ENCODE measurements around the gene SLC30A9. TPM values are rescaled to one million over a fixed set of nuclear protein-coding genes. Genes with fewer than 3 reads are reported as not detected.

Gene SLC30A9
- total RNA-seq, 2 donors from 2014 or later = 43.5 to 63.3 TPM

DNA sequence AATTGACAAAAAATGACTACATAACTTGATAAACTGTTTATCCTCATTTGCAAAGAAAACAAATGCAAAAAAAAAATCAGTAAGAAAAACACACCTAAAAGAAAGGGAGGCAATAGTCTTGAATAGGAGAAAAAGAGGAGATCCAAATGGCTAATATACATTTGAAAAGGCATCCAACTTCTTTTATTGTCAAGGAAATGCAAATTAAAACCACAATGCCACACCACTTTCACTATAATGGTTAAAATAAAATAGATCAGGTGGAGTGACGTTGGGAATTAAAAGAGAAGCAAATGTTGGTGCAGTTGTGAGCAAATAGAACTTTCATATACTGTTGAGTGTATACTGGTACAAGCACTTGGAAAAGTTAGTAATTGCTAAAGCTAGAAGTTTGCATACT is 5.2 kb upstream of the SLC30A9 start:
- H3K9me3 ChIP-seq = no peaks in the 10 kb centered on the region
- 39 to 42% methylated on average over 1 of the region's 1 CpG for WGBS, 2 donors
- TF ChIP-seq, protein P1, sequence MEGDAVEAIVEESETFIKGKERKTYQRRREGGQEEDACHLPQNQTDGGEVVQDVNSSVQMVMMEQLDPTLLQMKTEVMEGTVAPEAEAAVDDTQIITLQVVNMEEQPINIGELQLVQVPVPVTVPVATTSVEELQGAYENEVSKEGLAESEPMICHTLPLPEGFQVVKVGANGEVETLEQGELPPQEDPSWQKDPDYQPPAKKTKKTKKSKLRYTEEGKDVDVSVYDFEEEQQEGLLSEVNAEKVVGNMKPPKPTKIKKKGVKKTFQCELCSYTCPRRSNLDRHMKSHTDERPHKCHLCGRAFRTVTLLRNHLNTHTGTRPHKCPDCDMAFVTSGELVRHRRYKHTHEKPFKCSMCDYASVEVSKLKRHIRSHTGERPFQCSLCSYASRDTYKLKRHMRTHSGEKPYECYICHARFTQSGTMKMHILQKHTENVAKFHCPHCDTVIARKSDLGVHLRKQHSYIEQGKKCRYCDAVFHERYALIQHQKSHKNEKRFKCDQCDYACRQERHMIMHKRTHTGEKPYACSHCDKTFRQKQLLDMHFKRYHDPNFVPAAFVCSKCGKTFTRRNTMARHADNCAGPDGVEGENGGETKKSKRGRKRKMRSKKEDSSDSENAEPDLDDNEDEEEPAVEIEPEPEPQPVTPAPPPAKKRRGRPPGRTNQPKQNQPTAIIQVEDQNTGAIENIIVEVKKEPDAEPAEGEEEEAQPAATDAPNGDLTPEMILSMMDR (IDR thresholded peaks at IDR 0.05) = no peak
- no peak for TF ChIP-seq POLR2A (IDR thresholded peaks at IDR 0.05)
- H3K27ac ChIP-seq = no peak overlapping the region
- ATAC-seq = no peak
- H3K4me3 ChIP-seq = no peak overlapping the region
- intact Hi-C loops (cut with DNase I) = no loop called here
- no peak for DNase-seq
- no peaks in the 10 kb centered on the region for H3K36me3 ChIP-seq (replicated peaks in 1 of 2; ENCODE audit: insufficient read depth in 1 of 2, low read depth in 2 of 2)
- peaks cover 7% of the 10 kb centered on the region for H3K4me1 ChIP-seq
- H3K27me3 ChIP-seq = no peaks in the 10 kb centered on the region

DNA sequence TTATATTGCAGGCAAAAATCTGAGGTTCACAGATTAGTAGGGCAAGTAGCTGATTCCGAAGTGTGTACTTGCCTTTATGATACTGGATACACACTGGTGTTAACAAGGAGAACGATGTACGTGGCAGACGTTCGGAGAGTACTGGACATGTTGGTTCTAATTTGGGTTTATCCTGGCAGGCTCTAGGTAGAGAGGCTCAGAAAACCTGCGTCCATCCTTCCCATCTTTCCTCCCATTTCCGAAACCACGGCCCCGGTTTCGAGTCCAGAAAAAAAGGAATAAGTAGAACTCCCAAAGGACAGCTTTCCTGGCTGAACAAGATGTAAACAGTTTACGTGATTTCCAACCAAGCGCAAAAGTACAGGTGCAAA is 351 bp upstream of the SLC30A9 start:
- H3K27me3 ChIP-seq = no peaks in the 10 kb centered on the region
- TF ChIP-seq, protein P1 (IDR thresholded peaks at IDR 0.05) = no peak
- no peak for TF ChIP-seq POLR2A (IDR thresholded peaks at IDR 0.05)
- H3K4me1 ChIP-seq = peaks cover 21% of the 10 kb centered on the region
- H3K9me3 ChIP-seq = no peaks in the 10 kb centered on the region
- no peak for DNase-seq
- ATAC-seq = peak; percentile 10
- H3K36me3 ChIP-seq (replicated peaks in 1 of 2; ENCODE audit: insufficient read depth in 1 of 2, low read depth in 2 of 2) = no peaks in the 10 kb centered on the region
- peak overlapping the region; percentile 66 to 88 (median 78) for H3K27ac ChIP-seq
- intact Hi-C loops (cut with DNase I) = no loop called here
- 0% methylated on average over 12 of the region's 12 CpGs for WGBS, 2 donors
- peak overlapping the region; percentile 68 to 93 for H3K4me3 ChIP-seq

DNA sequence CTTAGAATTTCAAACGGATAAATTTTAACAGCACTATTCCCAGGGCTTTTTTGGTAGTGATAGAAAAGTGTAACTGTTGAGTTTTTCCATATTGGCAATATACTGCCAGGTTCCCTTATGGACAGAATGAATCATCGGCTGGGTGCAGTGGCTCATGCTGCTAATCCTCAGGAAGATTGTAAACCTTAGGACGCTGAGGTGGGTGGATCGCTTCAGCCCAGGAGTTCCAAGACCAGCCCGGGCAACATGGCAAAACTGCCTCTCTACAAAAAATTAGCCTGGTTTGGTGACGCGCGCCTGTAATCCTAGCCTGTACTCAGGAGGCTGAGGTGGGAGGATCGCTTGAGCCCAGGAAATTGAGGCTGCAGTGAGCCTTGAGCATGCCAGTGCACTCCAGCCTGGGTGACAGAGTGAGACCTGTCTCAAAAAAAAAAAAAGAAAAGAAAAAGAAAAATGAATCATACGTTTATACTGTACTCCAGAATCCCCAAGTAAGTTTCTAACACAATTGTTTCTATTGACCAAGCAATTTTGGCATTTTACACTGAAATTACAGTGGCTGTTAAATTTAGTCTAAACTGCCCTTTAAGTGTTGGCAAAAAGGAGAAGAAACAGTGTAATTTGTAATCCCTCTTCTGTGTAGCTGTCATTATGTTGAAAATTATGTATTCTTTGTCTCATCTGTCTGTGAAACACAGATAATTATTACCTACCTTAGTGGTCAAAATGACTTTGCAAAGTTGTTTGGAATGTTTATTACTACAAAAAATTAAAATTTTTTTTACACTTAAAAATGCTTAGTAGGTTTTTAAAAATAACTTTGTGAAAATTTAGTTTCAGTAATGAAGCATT is 1.8 kb downstream of the SLC30A9 start:
- H3K4me3 ChIP-seq = no peak overlapping the region
- TF ChIP-seq POLR2A (IDR thresholded peaks at IDR 0.05) = no peak
- TF ChIP-seq, protein P1 (IDR thresholded peaks at IDR 0.05) = no peak
- no peaks in the 10 kb centered on the region for H3K9me3 ChIP-seq
- no peaks in the 10 kb centered on the region for H3K36me3 ChIP-seq (replicated peaks in 1 of 2; ENCODE audit: insufficient read depth in 1 of 2, low read depth in 2 of 2)
- no peaks in the 10 kb centered on the region for H3K27me3 ChIP-seq
- DNase-seq (no peak), ATAC-seq (no peak)
- 89 to 94% methylated on average over 10 of the region's 10 CpGs for WGBS, 2 donors
- H3K4me1 ChIP-seq = peaks cover 21% of the 10 kb centered on the region
- no peak overlapping the region for H3K27ac ChIP-seq
- intact Hi-C loops (cut with DNase I) = no loop called here

DNA sequence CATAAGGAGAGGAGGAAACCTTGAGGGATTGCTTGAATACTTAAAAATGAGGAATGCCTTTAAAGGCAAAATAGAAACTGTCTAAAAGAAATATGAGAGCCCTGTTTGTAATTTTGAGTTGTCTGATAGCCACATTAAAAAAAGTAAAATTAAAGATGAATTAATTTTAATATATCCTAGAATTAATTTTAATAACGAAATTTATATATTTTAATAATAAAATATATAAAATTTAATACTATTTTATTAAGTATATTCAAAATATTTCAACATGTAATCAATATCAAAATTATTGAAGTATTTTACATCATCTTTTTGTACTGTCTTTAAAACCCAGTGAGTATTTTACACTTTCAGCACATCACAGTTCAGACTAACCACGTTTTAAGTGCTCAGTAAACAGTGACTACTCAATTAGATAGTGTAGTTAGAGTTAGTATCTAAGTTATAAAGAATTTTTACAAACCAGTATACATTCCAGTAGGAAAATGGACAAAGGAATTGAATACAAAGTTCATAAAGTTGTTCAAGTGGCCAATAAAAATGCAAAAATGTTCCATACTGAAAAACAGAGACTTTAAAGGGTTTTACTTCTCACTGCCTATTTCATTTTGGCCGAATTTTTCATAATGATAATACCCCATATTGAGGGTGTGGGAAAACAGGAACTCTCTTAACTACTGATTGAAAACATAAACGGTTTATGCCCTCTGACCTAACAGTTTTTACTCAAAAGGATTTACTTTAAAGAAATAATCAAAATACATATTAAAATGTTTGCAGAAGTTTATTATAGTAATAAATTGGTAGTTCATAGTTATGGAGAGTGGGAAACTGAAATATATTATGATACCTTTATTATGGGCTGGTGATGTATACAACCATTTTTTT is 2.9 kb downstream of the SLC30A9 start:
- H3K27ac ChIP-seq = no peak overlapping the region
- intact Hi-C loops (cut with DNase I) = no loop called here
- ATAC-seq = no peak
- no peak for DNase-seq
- no peaks in the 10 kb centered on the region for H3K9me3 ChIP-seq
- no peak for TF ChIP-seq POLR2A (IDR thresholded peaks at IDR 0.05)
- TF ChIP-seq, protein P1 (IDR thresholded peaks at IDR 0.05) = no peak
- H3K27me3 ChIP-seq = no peaks in the 10 kb centered on the region
- H3K36me3 ChIP-seq (replicated peaks in 1 of 2; ENCODE audit: insufficient read depth in 1 of 2, low read depth in 2 of 2) = no peaks in the 10 kb centered on the region
- H3K4me3 ChIP-seq = no peak overlapping the region
- peaks cover 21% of the 10 kb centered on the region for H3K4me1 ChIP-seq
- 79 to 84% methylated on average over 4 of the region's 4 CpGs for WGBS, 2 donors
